HG02840 (cell line): ENCODE measurements around the gene RINL.
"Not testable (repeated sequence)": the region's sequence is repeated elsewhere in the genome, so short reads cannot be mapped to it uniquely, and the experiment has no call there.

Experiments
- ATAC-seq: cut with Tn5 transposase; IDR thresholded peaks from one replicate; pipeline ENCODE4 v1.9.1; 2021; ENCODE audit warnings: mild to moderate bottlenecking, moderate library complexity, moderate number of reproducible peaks; ENCODE audit not compliant: unreplicated experiment, low FRiP score

RINL gene

GRCh38 chr19:38838208-38838985, 39.7 kb downstream of the RINL start:
- ATAC-seq = no peak

GRCh38 chr19:38837656-38838121, 40.4 kb downstream of the RINL start:
- ATAC-seq = no peak

GRCh38 chr19:38836983-38837626, 41.0 kb downstream of the RINL start:
- ATAC-seq = no peak

- ATAC-seq = no peak
These were observed 41.7 kb downstream of the RINL start for GRCh38 chr19:38836159-38836982.

- ATAC-seq = no peak
These were observed 43.5 kb downstream of the RINL start for GRCh38 chr19:38834590-38834989.

GRCh38 chr19:38834104-38834490, 44.0 kb downstream of the RINL start:
- ATAC-seq = no peak

GRCh38 chr19:38833092-38833425, 45.0 kb downstream of the RINL start:
- no peak for ATAC-seq

- peak; percentile 32 for ATAC-seq
These were observed 46.9 kb downstream of the RINL start for GRCh38 chr19:38831142-38831605.

GRCh38 chr19:38830039-38830733, 47.9 kb downstream of the RINL start:
- no peak for ATAC-seq

GRCh38 chr19:38829203-38829602, 48.9 kb downstream of the RINL start:
- not testable (repeated sequence) for ATAC-seq

- ATAC-seq = no peak
These were observed 51.1 kb downstream of the RINL start for GRCh38 chr19:38826856-38827551.

GRCh38 chr19:38825936-38826335, 52.1 kb downstream of the RINL start:
- ATAC-seq = not testable (repeated sequence)

- ATAC-seq = not testable (repeated sequence)
These were observed 56.7 kb downstream of the RINL start for GRCh38 chr19:38821230-38821825.

GRCh38 chr19:38819231-38819920, 58.7 kb downstream of the RINL start:
- ATAC-seq = no peak
